Stimulated activated effector memory CD8-positive, alpha-beta T cell treated with anti-CD3 and anti-CD28 coated beads, Interleukin-12 subunit alpha, Interleukin-12 subunit beta, amount 100 ng/mL, for 72 hours (primary cell): ENCODE measurements around the gene RGL2.
"Not testable (repeated sequence)": the region's sequence is repeated elsewhere in the genome, so short reads cannot be mapped to it uniquely, and the experiment has no call there.

Experiments used
- ATAC-seq: fragments of 150-1000 bp; cut with Tn5 transposase; 2 replicates; pipeline ENCODE4 v1.10.0; 2021
- DNase-seq, 2 donors: peaks; one replicate each; pipeline ENCODE4 v3.0.0; 2021 to 2022; ENCODE audit warnings: low spot score in 2 of 2
- H3K27ac Mint-ChIP-seq: one replicate; pipeline ENCODE4 v1.8.0; 2022; ENCODE audit warnings: mild to moderate bottlenecking, mixed read lengths
- H3K36me3 Mint-ChIP-seq: one replicate; pipeline ENCODE4 v1.8.0; 2022; ENCODE audit warnings: mild to moderate bottlenecking, mixed read lengths
- H3K4me1 Mint-ChIP-seq: one replicate; pipeline ENCODE4 v1.8.0; 2022; ENCODE audit warnings: mixed read lengths
- H3K4me3 Mint-ChIP-seq: one replicate; pipeline ENCODE4 v1.8.0; 2022; ENCODE audit warnings: mild to moderate bottlenecking, mixed read lengths
- H3K9me3 Mint-ChIP-seq: one replicate; pipeline ENCODE4 v1.8.0; 2022; ENCODE audit warnings: mixed read lengths

RGL2 gene

DNA sequence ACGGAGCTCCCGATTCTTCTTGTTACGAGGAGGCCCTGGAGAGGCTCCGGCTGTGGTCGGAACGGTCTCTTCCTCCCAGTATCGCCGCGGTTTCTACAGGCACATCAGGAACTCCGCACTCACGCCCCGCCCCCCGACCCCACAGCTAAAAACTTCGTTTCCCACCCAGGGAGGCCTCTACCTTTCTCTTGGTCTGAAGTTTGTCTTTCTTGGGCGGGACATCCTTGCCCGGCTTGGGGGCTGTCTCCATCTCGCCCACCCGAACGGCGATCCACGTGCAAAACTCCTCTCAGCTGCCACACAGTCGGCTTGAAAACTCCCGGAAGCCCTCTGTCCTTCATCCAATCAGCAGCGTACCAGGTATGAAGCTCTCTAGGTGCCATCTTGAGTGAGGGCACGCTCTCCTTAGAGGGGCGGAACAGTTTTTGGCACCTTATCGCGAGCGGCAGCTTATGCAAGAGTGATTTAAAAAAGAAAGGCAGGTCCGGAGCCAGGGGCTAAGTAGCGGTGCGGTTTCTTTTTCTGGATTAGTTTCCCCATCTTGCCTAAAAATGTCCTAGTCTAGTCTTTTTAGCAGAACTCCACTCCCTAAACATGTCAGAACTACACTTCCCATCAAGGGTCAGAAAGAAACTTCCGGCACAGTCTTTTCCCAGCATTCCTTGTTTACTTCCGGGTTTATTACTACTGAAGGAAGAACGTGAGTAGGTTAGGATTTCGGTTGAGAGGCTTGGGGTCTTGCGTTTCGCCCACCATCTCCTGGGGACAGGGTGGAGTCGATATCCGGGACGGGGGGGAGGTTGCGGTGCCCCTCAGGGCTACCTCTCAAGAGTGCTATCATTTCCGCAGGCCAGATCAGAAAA lies 9.6 kb downstream of the RGL2 start, which contains the start of the genes PFDN6 and WDR46:
PFDN6 (plus strand) TSS at position 681 of the 863 bp plus-strand sequence. CDS start 256 bp downstream, outside the sequence.
WDR46 (minus strand) TSS at position 319 of the 863 bp plus-strand sequence; CDS start at position 250, 69 bp downstream.
- Mint-ChIP-seq H3K4me1 (peaks cover 52% of the 10 kb centered on the region), H3K36me3 (peaks cover 96% of the 10 kb centered on the region)

DNA sequence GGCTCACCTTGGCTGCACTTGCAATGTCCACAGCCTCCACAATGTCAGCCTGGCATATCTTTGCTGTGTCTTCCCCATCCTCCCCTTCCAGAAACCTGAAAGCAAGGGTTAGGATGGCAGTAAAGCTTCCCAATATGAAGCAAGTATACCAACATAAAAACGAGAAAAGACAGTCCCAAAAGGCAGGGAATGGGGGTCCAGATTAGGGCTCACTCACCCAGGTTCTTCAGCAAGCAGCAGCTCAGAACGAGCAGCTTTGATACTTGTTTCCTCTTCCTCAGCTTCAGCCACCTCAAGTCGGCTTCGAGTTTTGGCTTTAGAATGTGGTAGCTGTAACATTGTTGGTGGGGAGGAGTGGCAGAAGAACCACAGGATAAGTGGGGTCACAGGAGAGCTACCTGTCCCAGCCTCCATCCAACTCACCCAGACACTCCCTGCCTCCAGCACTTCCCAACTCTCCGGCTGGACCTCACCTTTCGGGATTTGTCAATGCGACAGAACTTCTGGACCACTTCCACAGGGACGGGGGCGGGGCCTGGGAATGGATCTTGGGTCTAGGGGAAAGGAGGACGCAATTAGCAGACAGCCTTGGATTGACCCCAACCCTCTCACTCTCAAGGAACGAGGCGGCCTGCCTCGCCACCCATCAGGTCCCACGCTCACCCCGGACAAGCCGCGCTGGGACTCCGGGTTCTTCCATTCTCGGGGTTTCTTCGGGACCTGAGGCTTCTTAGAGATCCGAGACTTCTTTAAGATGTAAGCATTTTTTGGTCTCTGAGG lies 10.4 kb downstream of the RGL2 start:
- peaks cover 52% of the 10 kb centered on the region for H3K4me1 Mint-ChIP-seq
- no peak for ATAC-seq

More for the DNA sequence above, 9.6 kb downstream of the RGL2 start, which contains the start of the genes PFDN6 and WDR46:
- DNase-seq (peak; percentile 53 to 90), ATAC-seq (peak; percentile 97)
- Mint-ChIP-seq H3K9me3 (no peaks in the 10 kb centered on the region), H3K4me3 (peak within 1 kb of the TSS; percentile 90), H3K27ac (peak within 1 kb of the TSS; percentile 95)

DNA sequence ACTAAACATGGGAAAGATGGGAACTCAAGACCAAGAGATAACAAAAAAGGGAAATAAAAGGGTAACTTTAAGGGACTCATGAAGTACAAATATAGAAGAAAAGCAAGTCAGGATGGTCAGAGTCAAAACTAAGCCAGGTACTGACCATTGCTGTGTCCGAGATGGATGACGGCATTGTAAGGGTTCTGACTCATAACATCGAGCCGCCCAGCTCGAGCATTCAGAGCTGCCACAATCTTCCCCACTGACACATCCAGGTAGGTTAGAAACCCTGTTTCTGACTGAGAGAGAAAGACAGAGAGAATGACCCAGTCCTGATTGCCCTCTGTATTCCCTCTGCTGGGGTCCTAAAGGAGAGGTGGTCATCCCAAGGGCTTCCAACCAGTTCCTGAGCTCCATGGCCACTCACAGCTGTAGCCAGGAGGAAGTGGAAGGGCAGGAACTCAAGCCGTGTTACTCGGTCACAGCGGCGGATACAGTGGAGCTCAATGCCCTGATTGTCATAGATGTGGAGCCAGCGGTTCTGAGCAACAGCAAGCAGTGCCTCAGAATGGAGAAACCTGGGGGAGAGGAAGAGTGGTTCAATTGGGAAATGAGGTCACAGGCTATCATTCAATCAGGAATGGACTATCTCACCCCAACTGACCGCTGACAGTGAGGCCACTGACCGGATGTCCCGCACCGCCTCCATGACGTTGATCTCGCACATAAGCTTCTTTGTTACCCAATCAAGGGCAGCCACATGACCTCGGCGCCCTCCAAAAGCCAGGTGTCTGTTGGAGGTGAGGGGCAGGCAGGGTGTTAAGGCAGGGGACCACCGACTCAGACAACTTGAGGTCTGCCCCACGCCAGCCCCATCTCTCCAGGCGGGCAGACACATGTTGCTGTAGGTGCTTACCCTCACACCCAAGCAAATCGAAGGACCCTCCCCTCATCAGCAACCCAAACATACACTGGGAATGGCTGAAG lies 11.5 kb downstream of the RGL2 start:
- H3K36me3 Mint-ChIP-seq, result peaks cover 98% of the 10 kb centered on the region
- ATAC-seq (no peak), DNase-seq (no peak)
- H3K4me1 Mint-ChIP-seq, result peaks cover 52% of the 10 kb centered on the region
- H3K4me3 Mint-ChIP-seq, result peak overlapping the region; percentile 90
- H3K9me3 Mint-ChIP-seq, result no peaks in the 10 kb centered on the region
- H3K27ac Mint-ChIP-seq, result peak overlapping the region; percentile 80

More for the DNA sequence above, 10.4 kb downstream of the RGL2 start:
- Mint-ChIP-seq H3K4me3 (peak overlapping the region; percentile 90), H3K9me3 (no peaks in the 10 kb centered on the region), H3K27ac (peak overlapping the region; percentile 95), H3K36me3 (peaks cover 98% of the 10 kb centered on the region)
- DNase-seq, result no peak

DNA sequence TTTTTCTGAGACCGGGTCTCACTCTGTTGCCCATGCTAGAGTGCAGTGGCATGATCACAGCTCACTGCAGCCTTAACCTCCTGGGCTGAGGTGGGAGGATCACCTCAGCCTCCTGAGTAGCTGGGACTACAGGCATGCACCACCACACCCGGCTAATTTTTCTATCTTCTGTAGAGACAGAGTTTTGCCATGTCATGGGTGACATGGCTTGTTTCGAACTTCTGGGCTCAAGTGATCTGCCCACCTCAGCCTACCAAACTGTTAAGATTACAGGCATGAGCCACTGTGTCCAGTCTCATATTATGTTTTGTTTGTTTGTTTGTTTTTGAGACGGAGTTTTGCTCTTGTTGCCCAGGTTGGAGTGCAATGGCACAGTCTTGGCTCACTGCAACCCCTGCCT lies 13.5 kb downstream of the RGL2 start:
- Mint-ChIP-seq H3K36me3 (peaks cover 95% of the 10 kb centered on the region), H3K4me1 (peaks cover 35% of the 10 kb centered on the region)
- not testable (repeated sequence) for DNase-seq, ATAC-seq, H3K27ac Mint-ChIP-seq, H3K4me3 Mint-ChIP-seq, H3K9me3 Mint-ChIP-seq

DNA sequence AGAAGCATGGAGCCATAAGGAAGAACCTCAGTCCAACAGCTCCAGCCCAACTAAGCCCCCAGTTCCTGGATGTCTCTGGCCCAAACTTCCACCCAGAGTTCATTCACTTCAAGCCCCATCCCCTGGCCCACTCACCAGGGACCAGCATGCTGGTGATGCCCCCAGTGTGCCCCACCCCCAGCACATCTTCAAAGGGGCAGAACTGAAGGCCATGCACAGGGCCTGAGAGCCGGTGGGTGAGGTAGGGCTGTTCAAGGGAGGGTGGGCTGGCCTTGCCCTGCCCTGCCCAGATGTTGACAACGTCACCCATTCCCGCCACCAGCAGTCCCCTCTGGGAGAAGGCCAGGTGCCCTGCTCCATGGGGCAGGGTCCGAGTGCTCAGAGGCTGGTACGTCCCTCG lies 18.2 kb downstream of the RGL2 start:
- Mint-ChIP-seq H3K4me1 (peaks cover 26% of the 10 kb centered on the region), H3K27ac (peak overlapping the region; percentile 35), H3K4me3 (no peak overlapping the region), H3K9me3 (no peaks in the 10 kb centered on the region), H3K36me3 (peaks cover 91% of the 10 kb centered on the region)
- DNase-seq, result no peak
- ATAC-seq, result no peak

DNA sequence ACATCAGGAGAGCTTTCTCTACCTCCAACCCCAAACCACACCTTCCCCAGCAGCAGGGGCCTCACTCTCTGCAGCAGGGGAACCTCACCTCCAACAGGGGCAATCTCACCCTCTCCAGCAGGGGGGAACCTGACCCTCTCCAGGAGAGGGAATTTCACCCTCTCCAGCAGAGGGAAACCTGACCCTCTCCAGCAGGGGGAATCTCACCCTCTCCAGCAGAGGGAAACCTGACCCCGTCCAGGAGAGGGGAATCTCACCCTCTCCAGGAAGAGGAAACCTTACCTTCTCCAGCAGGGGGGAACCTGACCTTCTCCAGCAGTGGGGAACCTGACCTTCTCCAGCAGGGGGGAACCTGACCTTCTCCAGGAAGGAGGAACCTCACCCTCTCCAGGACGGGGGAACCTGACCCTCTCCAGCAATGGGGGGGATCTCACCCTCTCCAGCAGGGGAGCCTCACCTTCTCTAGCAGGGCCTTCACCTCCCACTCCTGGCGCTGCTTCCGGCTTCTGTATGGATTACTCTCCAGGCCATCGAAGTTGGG lies 18.7 kb downstream of the RGL2 start:
- no peak for ATAC-seq
- Mint-ChIP-seq H3K4me1 (peaks cover 30% of the 10 kb centered on the region), H3K4me3 (no peak overlapping the region), H3K36me3 (peaks cover 91% of the 10 kb centered on the region), H3K9me3 (no peaks in the 10 kb centered on the region), H3K27ac (peak overlapping the region; percentile 35)
- no peak for DNase-seq

DNA sequence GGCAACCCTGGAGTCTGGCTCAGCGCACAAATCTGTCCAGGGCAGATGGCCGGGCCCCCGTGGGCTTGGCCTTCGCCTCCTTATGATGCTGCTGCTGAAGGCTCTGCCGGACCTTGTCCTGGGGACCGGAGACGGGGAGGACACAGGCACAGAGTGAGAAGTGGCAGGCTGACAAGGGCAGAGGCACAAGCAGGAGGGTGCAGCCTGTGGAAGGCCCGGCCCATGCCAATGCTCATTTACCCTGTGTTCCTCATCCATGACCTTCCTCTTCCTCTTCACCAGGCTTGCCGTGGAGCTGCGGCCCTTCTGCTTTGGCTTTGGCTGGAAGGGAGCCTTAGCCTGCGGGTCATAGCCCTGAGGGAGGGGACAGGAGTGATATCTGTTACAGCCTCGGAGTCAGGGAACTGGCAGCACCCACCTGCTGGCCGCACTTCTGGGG lies 19.5 kb downstream of the RGL2 start:
- H3K27ac Mint-ChIP-seq, result peak overlapping the region; percentile 35
- H3K9me3 Mint-ChIP-seq, result no peaks in the 10 kb centered on the region
- H3K4me3 Mint-ChIP-seq, result no peak overlapping the region
- peaks cover 38% of the 10 kb centered on the region for H3K4me1 Mint-ChIP-seq
- H3K36me3 Mint-ChIP-seq, result peaks cover 91% of the 10 kb centered on the region
- ATAC-seq (no peak), DNase-seq (no peak)

DNA sequence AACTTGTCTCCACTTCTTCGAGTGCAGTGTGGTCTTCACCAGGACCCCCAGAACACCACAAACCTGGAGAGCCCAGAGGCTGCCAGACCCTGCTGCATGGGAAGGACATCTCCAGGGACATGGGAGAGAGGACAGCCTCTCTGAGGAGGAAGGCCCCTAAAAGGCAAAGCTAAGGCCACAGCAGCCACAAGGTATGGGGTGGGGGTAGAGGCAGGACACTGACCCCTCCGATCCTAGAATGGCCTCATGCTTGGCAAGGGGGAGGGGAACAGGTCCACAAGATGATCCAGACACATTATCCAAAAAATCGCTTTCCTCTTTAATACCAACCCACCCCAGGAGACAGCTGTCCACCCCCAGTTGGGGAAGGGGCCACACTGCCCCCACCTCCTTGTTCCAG lies 19.9 kb downstream of the RGL2 start:
- H3K4me3 Mint-ChIP-seq, result no peak overlapping the region
- H3K9me3 Mint-ChIP-seq, result no peaks in the 10 kb centered on the region
- peak overlapping the region; percentile 99 for H3K27ac Mint-ChIP-seq
- ATAC-seq (no peak), DNase-seq (no peak)
- peaks cover 43% of the 10 kb centered on the region for H3K4me1 Mint-ChIP-seq
- peaks cover 91% of the 10 kb centered on the region for H3K36me3 Mint-ChIP-seq

DNA sequence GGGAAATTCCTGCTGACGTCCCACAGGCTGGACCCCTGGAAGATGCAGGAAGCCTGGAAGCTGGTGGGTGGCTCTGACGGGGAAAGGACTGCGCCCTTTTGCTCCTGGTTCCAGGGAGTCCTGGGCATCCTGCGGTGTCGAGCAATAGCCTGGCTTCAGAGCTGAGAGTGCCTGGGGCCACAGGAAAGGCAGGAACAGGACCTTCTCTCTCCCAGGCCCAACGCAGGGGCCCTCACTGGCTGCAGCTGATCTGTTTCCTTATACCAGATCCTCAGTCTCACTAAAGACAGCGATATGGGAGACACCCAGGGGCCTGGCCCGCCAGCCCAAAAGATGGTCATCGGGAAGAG lies 20.4 kb downstream of the RGL2 start:
- no peak for DNase-seq
- no peaks in the 10 kb centered on the region for H3K9me3 Mint-ChIP-seq
- H3K36me3 Mint-ChIP-seq, result peaks cover 91% of the 10 kb centered on the region
- H3K4me3 Mint-ChIP-seq, result peak overlapping the region; percentile 89
- ATAC-seq, result no peak
- peaks cover 47% of the 10 kb centered on the region for H3K4me1 Mint-ChIP-seq
- H3K27ac Mint-ChIP-seq, result peak overlapping the region; percentile 99

DNA sequence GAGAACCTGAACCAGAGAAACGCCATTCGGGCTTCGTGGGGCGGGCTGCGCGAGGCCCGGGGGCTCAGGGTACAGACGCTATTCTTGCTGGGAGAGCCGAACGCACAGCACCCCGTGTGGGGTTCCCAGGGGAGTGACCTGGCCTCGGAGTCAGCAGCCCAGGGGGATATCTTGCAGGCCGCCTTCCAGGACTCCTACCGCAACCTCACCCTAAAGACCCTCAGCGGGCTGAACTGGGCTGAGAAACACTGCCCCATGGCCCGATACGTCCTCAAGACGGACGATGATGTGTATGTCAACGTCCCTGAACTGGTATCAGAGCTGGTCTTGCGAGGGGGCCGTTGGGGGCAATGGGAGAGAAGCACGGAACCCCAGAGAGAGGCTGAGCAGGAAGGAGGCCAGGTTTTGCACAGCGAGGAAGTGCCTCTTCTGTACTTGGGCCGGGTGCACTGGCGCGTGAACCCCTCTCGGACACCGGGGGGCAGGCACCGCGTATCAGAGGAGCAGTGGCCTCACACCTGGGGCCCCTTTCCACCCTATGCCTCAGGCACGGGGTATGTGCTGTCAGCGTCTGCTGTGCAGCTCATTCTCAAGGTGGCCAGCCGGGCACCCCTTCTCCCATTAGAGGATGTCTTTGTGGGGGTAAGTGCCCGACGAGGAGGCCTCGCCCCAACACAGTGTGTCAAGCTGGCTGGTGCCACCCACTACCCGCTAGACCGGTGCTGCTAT lies 20.9 kb downstream of the RGL2 start:
- H3K27ac Mint-ChIP-seq, result peak overlapping the region; percentile 99
- H3K9me3 Mint-ChIP-seq, result no peaks in the 10 kb centered on the region
- DNase-seq (peak in 1 of 2 donors; percentile 71), ATAC-seq (peak; percentile 12)
- H3K4me3 Mint-ChIP-seq, result peak overlapping the region; percentile 89
- peaks cover 52% of the 10 kb centered on the region for H3K4me1 Mint-ChIP-seq
- H3K36me3 Mint-ChIP-seq, result peaks cover 91% of the 10 kb centered on the region

DNA sequence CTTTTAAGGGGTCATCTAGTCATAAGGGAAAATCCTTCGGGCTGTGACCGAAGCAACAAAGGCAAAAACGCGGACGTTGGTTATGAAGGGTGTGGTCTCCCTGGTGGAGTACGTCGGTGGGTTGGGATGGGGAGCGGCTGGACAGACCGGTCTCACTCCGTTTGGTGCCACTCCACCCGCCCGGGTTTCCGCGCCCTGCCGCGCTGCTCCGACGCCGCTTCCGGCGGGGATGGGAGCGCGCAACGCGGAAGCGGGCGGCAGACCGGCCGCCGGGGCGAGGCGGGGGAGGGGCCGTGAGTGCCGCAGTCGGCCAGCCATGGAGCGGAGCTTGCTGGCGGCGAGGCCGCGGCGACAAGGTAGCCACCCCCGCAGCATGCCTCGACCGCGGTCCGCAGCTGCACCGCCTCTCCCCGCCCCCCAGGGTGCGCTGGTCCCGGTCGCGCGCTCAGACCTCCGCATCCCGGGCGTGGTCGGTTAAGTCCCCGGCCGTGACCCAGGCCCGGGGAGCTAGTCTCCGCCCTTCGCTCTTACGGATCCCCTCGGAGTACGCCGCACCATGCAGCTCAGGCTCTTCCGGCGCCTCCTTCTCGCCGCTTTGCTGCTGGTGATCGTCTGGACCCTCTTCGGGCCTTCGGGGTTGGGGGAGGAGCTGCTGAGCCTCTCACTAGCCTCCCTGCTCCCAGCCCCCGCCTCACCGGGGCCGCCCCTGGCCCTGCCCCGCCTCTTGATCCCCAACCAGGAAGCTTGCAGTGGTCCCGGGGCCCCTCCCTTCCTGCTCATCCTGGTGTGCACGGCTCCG lies 21.7 kb downstream of the RGL2 start, which contains the start of gene B3GALT4:
B3GALT4 (plus strand) TSS at position 260 of the 799 bp plus-strand sequence; CDS start at position 557, 297 bp downstream.
- Mint-ChIP-seq H3K36me3 (peaks cover 91% of the 10 kb centered on the region), H3K9me3 (no peaks in the 10 kb centered on the region), H3K27ac (peak within 1 kb of the TSS; percentile 99), H3K4me1 (peaks cover 60% of the 10 kb centered on the region), H3K4me3 (peak within 1 kb of the TSS; percentile 89)
- peak; percentile 80 for ATAC-seq
- DNase-seq, result peak; percentile 72 to 89

DNA sequence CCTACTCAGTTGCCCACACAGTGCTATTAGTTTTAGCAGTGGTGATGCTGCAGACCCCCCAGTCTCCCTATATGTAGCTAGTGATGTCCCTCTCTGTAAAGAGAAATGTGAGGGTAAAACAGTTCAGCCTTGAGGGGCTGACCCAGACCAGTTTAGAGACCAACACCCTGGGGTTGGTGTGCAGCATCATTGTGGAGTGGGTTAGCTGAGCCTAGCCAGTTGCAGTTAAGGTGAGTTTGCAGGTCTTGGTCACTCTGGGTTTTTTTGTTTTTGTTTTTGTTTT lies 22.2 kb downstream of the RGL2 start:
- Mint-ChIP-seq H3K9me3 (no peaks in the 10 kb centered on the region), H3K4me3 (peak overlapping the region; percentile 89), H3K36me3 (peaks cover 91% of the 10 kb centered on the region), H3K27ac (peak overlapping the region; percentile 99), H3K4me1 (peaks cover 65% of the 10 kb centered on the region)
- ATAC-seq (no peak), DNase-seq (no peak)
